Measurements from ENCODE around the gene PSMB3. TPM values are rescaled to one million over a fixed set of nuclear protein-coding genes. Genes with fewer than 3 reads are reported as not detected.

PSMB3 gene
- total RNA-seq, 1 experiment from 2014 or later = 273 TPM

DNA sequence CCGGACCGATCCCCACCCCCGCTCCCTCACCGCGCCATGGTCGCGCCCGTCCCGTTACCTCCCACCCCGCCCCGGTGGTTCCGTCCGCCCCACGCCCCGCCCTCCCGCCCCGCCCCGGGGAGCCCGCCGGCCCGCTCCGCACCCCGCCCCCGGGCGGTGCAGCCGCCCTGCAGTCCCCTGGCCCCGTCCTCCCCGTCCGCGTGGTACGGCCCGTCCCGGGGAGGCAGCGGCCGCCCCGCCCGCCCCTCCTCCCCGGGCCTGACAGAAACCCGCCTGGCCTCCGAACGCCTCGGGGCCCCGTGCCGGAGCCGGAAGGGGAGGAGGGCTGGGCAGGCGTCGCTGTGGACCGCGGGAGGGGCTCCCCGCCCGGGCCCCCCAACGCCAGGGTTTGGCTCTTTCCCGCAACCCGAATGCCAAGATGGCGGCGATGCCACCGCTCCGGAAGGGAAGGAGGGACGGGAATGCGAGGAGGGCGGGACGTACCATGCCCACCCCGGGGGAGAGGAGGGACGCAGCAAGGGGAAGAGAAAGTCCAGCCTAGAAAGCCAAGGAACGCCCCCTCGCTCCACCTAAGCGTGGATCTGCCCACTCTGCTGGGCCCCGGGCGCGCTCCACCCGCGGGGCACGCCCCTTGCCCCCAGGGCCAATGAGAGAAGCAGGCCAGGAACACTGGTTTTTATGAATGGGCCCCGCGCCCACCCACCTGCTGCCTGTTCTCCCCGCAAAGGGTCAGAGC, 47.1 kb downstream of the PSMB3 start, which contains the start of gene PIP4K2B (continued):
- TF ChIP-seq, protein P1, sequence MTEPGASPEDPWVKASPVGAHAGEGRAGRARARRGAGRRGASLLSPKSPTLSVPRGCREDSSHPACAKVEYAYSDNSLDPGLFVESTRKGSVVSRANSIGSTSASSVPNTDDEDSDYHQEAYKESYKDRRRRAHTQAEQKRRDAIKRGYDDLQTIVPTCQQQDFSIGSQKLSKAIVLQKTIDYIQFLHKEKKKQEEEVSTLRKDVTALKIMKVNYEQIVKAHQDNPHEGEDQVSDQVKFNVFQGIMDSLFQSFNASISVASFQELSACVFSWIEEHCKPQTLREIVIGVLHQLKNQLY (CRISPR knock-in tag; IDR thresholded peaks at IDR 0.05) = no peak
- no peak; the same call in 1 of the 2 replicates for TF ChIP-seq TEAD4 (CRISPR knock-in tag; IDR thresholded peaks at IDR 0.05)
- TF ChIP-seq, protein P2, sequence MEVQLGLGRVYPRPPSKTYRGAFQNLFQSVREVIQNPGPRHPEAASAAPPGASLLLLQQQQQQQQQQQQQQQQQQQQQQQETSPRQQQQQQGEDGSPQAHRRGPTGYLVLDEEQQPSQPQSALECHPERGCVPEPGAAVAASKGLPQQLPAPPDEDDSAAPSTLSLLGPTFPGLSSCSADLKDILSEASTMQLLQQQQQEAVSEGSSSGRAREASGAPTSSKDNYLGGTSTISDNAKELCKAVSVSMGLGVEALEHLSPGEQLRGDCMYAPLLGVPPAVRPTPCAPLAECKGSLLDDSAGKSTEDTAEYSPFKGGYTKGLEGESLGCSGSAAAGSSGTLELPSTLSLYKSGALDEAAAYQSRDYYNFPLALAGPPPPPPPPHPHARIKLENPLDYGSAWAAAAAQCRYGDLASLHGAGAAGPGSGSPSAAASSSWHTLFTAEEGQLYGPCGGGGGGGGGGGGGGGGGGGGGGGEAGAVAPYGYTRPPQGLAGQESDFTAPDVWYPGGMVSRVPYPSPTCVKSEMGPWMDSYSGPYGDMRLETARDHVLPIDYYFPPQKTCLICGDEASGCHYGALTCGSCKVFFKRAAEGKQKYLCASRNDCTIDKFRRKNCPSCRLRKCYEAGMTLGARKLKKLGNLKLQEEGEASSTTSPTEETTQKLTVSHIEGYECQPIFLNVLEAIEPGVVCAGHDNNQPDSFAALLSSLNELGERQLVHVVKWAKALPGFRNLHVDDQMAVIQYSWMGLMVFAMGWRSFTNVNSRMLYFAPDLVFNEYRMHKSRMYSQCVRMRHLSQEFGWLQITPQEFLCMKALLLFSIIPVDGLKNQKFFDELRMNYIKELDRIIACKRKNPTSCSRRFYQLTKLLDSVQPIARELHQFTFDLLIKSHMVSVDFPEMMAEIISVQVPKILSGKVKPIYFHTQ (CRISPR knock-in tag; IDR thresholded peaks at IDR 0.05) = 0 out of 2 replicates have a peak, but pooled peaks have one; percentile 47
- TF ChIP-seq TP53 (CRISPR knock-in tag; IDR thresholded peaks at IDR 0.05) = no peak
- TF ChIP-seq, protein P3, sequence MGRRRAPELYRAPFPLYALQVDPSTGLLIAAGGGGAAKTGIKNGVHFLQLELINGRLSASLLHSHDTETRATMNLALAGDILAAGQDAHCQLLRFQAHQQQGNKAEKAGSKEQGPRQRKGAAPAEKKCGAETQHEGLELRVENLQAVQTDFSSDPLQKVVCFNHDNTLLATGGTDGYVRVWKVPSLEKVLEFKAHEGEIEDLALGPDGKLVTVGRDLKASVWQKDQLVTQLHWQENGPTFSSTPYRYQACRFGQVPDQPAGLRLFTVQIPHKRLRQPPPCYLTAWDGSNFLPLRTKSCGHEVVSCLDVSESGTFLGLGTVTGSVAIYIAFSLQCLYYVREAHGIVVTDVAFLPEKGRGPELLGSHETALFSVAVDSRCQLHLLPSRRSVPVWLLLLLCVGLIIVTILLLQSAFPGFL (CRISPR knock-in tag; IDR thresholded peaks at IDR 0.05; ENCODE audit: borderline replicate concordance) = no peak
- TF ChIP-seq FOXJ3 (CRISPR knock-in tag; IDR thresholded peaks at IDR 0.05; ENCODE audit: borderline replicate concordance) = no peak
- TF ChIP-seq RORB (CRISPR knock-in tag; IDR thresholded peaks at IDR 0.05) = no peak
- TF ChIP-seq, protein P4, sequence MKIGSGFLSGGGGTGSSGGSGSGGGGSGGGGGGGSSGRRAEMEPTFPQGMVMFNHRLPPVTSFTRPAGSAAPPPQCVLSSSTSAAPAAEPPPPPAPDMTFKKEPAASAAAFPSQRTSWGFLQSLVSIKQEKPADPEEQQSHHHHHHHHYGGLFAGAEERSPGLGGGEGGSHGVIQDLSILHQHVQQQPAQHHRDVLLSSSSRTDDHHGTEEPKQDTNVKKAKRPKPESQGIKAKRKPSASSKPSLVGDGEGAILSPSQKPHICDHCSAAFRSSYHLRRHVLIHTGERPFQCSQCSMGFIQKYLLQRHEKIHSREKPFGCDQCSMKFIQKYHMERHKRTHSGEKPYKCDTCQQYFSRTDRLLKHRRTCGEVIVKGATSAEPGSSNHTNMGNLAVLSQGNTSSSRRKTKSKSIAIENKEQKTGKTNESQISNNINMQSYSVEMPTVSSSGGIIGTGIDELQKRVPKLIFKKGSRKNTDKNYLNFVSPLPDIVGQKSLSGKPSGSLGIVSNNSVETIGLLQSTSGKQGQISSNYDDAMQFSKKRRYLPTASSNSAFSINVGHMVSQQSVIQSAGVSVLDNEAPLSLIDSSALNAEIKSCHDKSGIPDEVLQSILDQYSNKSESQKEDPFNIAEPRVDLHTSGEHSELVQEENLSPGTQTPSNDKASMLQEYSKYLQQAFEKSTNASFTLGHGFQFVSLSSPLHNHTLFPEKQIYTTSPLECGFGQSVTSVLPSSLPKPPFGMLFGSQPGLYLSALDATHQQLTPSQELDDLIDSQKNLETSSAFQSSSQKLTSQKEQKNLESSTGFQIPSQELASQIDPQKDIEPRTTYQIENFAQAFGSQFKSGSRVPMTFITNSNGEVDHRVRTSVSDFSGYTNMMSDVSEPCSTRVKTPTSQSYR (CRISPR knock-in tag; IDR thresholded peaks at IDR 0.05) = no peak
- no peak for TF ChIP-seq NR1H2 (CRISPR knock-in tag; IDR thresholded peaks at IDR 0.05)
- TF ChIP-seq, protein P5, sequence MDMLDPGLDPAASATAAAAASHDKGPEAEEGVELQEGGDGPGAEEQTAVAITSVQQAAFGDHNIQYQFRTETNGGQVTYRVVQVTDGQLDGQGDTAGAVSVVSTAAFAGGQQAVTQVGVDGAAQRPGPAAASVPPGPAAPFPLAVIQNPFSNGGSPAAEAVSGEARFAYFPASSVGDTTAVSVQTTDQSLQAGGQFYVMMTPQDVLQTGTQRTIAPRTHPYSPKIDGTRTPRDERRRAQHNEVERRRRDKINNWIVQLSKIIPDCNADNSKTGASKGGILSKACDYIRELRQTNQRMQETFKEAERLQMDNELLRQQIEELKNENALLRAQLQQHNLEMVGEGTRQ (CRISPR knock-in tag; IDR thresholded peaks at IDR 0.05) = 0 out of 2 replicates have a peak, but pooled peaks have one; percentile 4
- TF ChIP-seq, protein P6, sequence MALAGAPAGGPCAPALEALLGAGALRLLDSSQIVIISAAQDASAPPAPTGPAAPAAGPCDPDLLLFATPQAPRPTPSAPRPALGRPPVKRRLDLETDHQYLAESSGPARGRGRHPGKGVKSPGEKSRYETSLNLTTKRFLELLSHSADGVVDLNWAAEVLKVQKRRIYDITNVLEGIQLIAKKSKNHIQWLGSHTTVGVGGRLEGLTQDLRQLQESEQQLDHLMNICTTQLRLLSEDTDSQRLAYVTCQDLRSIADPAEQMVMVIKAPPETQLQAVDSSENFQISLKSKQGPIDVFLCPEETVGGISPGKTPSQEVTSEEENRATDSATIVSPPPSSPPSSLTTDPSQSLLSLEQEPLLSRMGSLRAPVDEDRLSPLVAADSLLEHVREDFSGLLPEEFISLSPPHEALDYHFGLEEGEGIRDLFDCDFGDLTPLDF (CRISPR knock-in tag; IDR thresholded peaks at IDR 0.05) = no peak
- TF ChIP-seq, protein P7, sequence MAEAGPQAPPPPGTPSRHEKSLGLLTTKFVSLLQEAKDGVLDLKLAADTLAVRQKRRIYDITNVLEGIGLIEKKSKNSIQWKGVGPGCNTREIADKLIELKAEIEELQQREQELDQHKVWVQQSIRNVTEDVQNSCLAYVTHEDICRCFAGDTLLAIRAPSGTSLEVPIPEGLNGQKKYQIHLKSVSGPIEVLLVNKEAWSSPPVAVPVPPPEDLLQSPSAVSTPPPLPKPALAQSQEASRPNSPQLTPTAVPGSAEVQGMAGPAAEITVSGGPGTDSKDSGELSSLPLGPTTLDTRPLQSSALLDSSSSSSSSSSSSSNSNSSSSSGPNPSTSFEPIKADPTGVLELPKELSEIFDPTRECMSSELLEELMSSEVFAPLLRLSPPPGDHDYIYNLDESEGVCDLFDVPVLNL (CRISPR knock-in tag; IDR thresholded peaks at IDR 0.05; ENCODE audit: borderline replicate concordance, low read depth) = no peak
- no peak for TF ChIP-seq JAZF1 (CRISPR knock-in tag; IDR thresholded peaks at IDR 0.05)
- TF ChIP-seq, protein P8, sequence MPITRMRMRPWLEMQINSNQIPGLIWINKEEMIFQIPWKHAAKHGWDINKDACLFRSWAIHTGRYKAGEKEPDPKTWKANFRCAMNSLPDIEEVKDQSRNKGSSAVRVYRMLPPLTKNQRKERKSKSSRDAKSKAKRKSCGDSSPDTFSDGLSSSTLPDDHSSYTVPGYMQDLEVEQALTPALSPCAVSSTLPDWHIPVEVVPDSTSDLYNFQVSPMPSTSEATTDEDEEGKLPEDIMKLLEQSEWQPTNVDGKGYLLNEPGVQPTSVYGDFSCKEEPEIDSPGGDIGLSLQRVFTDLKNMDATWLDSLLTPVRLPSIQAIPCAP (CRISPR knock-in tag; IDR thresholded peaks at IDR 0.05) = no peak
- TF ChIP-seq NFE2L1 (CRISPR knock-in tag; IDR thresholded peaks at IDR 0.05) = no peak
- no peak for TF ChIP-seq ZNF263 (CRISPR knock-in tag; IDR thresholded peaks at IDR 0.05; ENCODE audit: low read depth)
- TF ChIP-seq NR3C1 (CRISPR knock-in tag; conservative IDR thresholded peaks at IDR 0.05; ENCODE audit: low read depth) = no peak
- TF ChIP-seq ZNF416 (CRISPR knock-in tag; IDR thresholded peaks at IDR 0.05) = no peak
- no peak for TF ChIP-seq MXD4 (CRISPR knock-in tag; IDR thresholded peaks at IDR 0.05; ENCODE audit: borderline replicate concordance)
- no peak for TF ChIP-seq HMGA2 (CRISPR knock-in tag; IDR thresholded peaks at IDR 0.05)
- TF ChIP-seq, protein P9, sequence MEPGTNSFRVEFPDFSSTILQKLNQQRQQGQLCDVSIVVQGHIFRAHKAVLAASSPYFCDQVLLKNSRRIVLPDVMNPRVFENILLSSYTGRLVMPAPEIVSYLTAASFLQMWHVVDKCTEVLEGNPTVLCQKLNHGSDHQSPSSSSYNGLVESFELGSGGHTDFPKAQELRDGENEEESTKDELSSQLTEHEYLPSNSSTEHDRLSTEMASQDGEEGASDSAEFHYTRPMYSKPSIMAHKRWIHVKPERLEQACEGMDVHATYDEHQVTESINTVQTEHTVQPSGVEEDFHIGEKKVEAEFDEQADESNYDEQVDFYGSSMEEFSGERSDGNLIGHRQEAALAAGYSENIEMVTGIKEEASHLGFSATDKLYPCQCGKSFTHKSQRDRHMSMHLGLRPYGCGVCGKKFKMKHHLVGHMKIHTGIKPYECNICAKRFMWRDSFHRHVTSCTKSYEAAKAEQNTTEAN (CRISPR knock-in tag; IDR thresholded peaks at IDR 0.05) = peak; percentile 77; the same call in 1 of the 2 replicates
- no peak for TF ChIP-seq ZNF396 (CRISPR knock-in tag; IDR thresholded peaks at IDR 0.05; ENCODE audit: borderline replicate concordance)
- no peak for TF ChIP-seq GTF2I (CRISPR knock-in tag; conservative IDR thresholded peaks at IDR 0.05)
- TF ChIP-seq, protein P10, sequence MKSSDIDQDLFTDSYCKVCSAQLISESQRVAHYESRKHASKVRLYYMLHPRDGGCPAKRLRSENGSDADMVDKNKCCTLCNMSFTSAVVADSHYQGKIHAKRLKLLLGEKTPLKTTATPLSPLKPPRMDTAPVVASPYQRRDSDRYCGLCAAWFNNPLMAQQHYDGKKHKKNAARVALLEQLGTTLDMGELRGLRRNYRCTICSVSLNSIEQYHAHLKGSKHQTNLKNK (CRISPR knock-in tag; IDR thresholded peaks at IDR 0.05) = no peak

All from WTC11 (cell line).